Activated CD8-positive, alpha-beta memory T cell treated with anti-CD3 and anti-CD28 coated beads for 1 hour (primary cell): ENCODE measurements around the gene MEPE.
"Not testable (repeated sequence)": the region's sequence is repeated elsewhere in the genome, so short reads cannot be mapped to it uniquely, and the experiment has no call there.

ENCODE experiments used
- DNase-seq, 2 donors: peaks; one replicate each; pipeline ENCODE4 v3.0.0-alpha.2; 2020; ENCODE audit warnings: low read depth in 1 of 2; ENCODE audit errors: extremely low read depth in 1 of 2

Gene MEPE

GRCh38 chr4:87882321-87882720 is 49.6 kb downstream of the MEPE start:
- DNase-seq, result no peak

GRCh38 chr4:87882861-87883260 is 50.1 kb downstream of the MEPE start:
- no peak for DNase-seq

GRCh38 chr4:87884976-87885549 is 52.3 kb downstream of the MEPE start:
- DNase-seq, result no peak

GRCh38 chr4:87886083-87886482 is 53.3 kb downstream of the MEPE start:
- no peak for DNase-seq

- DNase-seq, result not testable (repeated sequence)
These were observed 58.0 kb downstream of the MEPE start for GRCh38 chr4:87890753-87891152.

GRCh38 chr4:87895964-87896621 is 63.3 kb downstream of the MEPE start:
- no peak for DNase-seq
